CD4-positive, alpha-beta T cell (primary cell): Measurements from ENCODE around the gene FKBP9. TPM values are rescaled to one million over a fixed set of nuclear protein-coding genes. Genes with fewer than 3 reads are reported as not detected.
"Not testable (repeated sequence)": the region's sequence is repeated elsewhere in the genome, so short reads cannot be mapped to it uniquely, and the experiment has no call there.

Experiments
- ATAC-seq: fragments of 200-7000 bp; cut with Tn5 transposase; one replicate; pipeline ENCODE4 v1.10.0; 2022; ENCODE audit warnings: mild to moderate bottlenecking; ENCODE audit not compliant: poor library complexity
- CTCF ChIA-PET: fragments of 350-600 bp; sonication (Branson Sonifier 250); formaldehyde crosslinking; loops from one replicate; lab custom pipeline; 2021; ENCODE audit warnings: antibody characterized with exemption, inconsistent platforms; lab: Charles Lee
- POLR2A ChIA-PET: fragments of 350-600 bp; sonication (Branson Sonifier 250); formaldehyde crosslinking; loops from one replicate; lab custom pipeline; 2021; ENCODE audit warnings: antibody characterized with exemption, inconsistent platforms; lab: Charles Lee
- DNase-seq, 14 experiments: peaks; one replicate each; pipeline ENCODE4 v3.0.0-alpha.2; 2013 to 2020; ENCODE audit warnings: mixed read lengths in 2 of 14
- H3K27ac ChIP-seq, 2 donors: one replicate each; pipeline versions ENCODE4 v1.5.1 to v1.7.0; 2013; ENCODE audit warnings: low read length in 2 of 2, low read depth in 1 of 2, mild to moderate bottlenecking in 1 of 2
- H3K27me3 ChIP-seq, 2 experiments: 1 replicate in 1 of 2; 2 replicates in 1 of 2; pipeline versions ENCODE4 v1.6.1 to v1.7.0; 2013; ENCODE audit warnings: low read length in 2 of 2, control low read depth in 1 of 2, mild to moderate bottlenecking in 1 of 2, moderate library complexity in 1 of 2; ENCODE audit not compliant: insufficient read depth in 2 of 2, control insufficient read depth in 1 of 2
- H3K36me3 ChIP-seq: one replicate; pipeline ENCODE4 v1.6.1; 2013; ENCODE audit warnings: low read length, control low read depth; ENCODE audit not compliant: insufficient read depth
- H3K4me1 ChIP-seq: one replicate; pipeline ENCODE4 v1.6.1; 2013; ENCODE audit warnings: low read length, control low read depth; ENCODE audit not compliant: insufficient read depth
- H3K4me3 ChIP-seq: one replicate; pipeline ENCODE4 v1.5.1; 2013; ENCODE audit warnings: mild to moderate bottlenecking, low read length, moderate library complexity
- H3K9me3 ChIP-seq, 2 experiments: 1 replicate in 1 of 2; 2 replicates in 1 of 2; pipeline versions ENCODE4 v1.6.1 to v1.7.0; 2013; ENCODE audit warnings: low read length in 2 of 2, mild to moderate bottlenecking in 2 of 2, control low read depth in 1 of 2, moderate library complexity in 1 of 2; ENCODE audit not compliant: control insufficient read depth in 1 of 2, insufficient read depth in 1 of 2
- H3K27ac Mint-ChIP-seq: one replicate; pipeline ENCODE4 v1.8.0; 2020; ENCODE audit warnings: mixed read lengths
- H3K27me3 Mint-ChIP-seq: one replicate; pipeline ENCODE4 v1.8.0; 2021; ENCODE audit warnings: mixed read lengths
- H3K36me3 Mint-ChIP-seq: one replicate; pipeline ENCODE4 v1.8.0; 2021; ENCODE audit warnings: low read depth, mixed read lengths
- H3K4me1 Mint-ChIP-seq: one replicate; pipeline ENCODE4 v1.8.0; 2021; ENCODE audit warnings: low read depth, mixed read lengths
- H3K4me3 Mint-ChIP-seq: one replicate; pipeline ENCODE4 v1.8.0; 2020; ENCODE audit warnings: mild to moderate bottlenecking, mixed read lengths
- H3K9me3 Mint-ChIP-seq: one replicate; pipeline ENCODE4 v1.8.0; 2020; ENCODE audit warnings: mixed read lengths
- intact Hi-C, 2 experiments: fragments of 100-400 bp; cut with DNase I in 1 of 2; cut with micrococcal nuclease in 1 of 2; formaldehyde crosslinking; loops; one replicate each; pipeline versions ENCODE4 v1.15.1 to v1.9.0; 2023 to 2025; cut with DNase I, micrococcal nuclease
- total RNA-seq, 174 experiments: library from RNA in 2 of 174; stranded (reverse) in 2 of 174; gene quantifications; one replicate each; pipeline ENCODE4 v1.2.3 and lab custom pipeline; 2021 to 2026
- TF ChIP-seq, protein P1 (sequence below): fragments of 200-600 bp; IDR thresholded peaks from one replicate; pipeline ENCODE4 v1.8.0; 2022; ENCODE audit warnings: antibody characterized with exemption, mild to moderate bottlenecking

FKBP9 gene
- total RNA-seq, 2 experiments from 2014 or later, result not detected

DNA sequence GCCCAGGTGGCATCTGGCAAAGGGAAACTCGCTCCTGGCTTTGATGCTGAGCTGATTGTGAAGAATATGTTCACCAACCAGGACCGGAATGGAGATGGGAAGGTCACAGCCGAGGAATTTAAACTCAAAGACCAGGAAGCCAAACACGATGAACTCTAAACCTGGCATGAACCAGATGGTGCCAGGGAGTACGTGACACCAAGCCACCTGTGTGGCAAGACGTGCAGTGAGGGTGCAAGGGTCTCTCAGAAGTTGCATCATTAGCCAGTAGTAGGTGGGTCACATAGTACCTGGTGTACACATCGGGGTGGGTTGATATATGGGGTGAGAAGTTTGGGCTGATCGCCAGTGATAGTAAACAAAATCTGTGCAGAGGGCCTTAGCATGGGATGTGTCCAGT, 48.0 kb downstream of the FKBP9 start:
- CTCF ChIA-PET, H3K4me1 Mint-ChIP-seq, POLR2A ChIA-PET, H3K27me3 ChIP-seq, H3K9me3 Mint-ChIP-seq, H3K36me3 ChIP-seq, ATAC-seq, H3K4me1 ChIP-seq, intact Hi-C loops, H3K4me3 Mint-ChIP-seq, DNase-seq, H3K27ac Mint-ChIP-seq, H3K27me3 Mint-ChIP-seq, H3K27ac ChIP-seq, H3K4me3 ChIP-seq, H3K36me3 Mint-ChIP-seq, H3K9me3 ChIP-seq: not testable (repeated sequence)

DNA sequence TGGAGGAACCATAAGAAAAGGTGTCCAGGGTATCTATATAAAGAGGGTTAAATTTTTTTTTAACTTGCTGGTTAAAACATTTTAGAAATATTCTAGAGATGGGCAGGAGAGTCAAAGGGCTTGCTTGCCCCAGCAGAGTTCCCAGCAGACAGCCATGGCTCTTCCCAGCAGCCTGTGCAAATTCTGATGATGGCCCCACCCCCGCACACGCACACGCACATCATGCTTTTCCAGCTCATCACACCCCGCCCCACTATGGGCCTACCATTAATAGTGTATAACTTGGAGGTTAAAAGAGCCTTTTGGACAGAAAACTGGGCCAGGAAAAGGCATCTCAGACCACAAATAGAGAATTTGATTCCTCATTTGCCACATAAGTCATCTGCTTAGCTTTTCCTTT, 48.5 kb downstream of the FKBP9 start:
- H3K36me3 ChIP-seq, POLR2A ChIA-PET, intact Hi-C loops, CTCF ChIA-PET, H3K36me3 Mint-ChIP-seq, H3K4me3 ChIP-seq, H3K9me3 ChIP-seq, H3K27me3 Mint-ChIP-seq, ATAC-seq, H3K27me3 ChIP-seq, H3K4me1 Mint-ChIP-seq, H3K4me1 ChIP-seq, H3K4me3 Mint-ChIP-seq, H3K27ac Mint-ChIP-seq, DNase-seq, H3K27ac ChIP-seq, H3K9me3 Mint-ChIP-seq: not testable (repeated sequence)

DNA sequence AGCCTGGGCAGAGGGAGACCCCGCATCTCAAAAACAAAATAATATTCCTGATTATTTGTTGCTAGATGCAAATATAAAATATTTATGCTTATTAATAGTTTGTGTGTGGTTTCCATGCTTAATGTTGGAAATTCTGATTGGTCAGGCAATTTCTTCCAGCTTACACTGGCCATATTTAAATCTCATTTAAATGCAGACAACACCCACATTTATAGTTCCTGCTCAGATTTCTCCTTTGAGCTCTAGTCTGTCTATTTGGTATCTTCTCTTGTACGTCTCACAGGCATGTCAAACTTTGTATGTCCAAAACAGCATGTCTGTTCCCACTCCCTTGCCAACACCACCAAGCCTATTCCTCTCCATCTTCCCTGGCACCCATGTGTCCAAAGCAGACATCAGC, 52.5 kb downstream of the FKBP9 start:
- TF ChIP-seq, protein P1, sequence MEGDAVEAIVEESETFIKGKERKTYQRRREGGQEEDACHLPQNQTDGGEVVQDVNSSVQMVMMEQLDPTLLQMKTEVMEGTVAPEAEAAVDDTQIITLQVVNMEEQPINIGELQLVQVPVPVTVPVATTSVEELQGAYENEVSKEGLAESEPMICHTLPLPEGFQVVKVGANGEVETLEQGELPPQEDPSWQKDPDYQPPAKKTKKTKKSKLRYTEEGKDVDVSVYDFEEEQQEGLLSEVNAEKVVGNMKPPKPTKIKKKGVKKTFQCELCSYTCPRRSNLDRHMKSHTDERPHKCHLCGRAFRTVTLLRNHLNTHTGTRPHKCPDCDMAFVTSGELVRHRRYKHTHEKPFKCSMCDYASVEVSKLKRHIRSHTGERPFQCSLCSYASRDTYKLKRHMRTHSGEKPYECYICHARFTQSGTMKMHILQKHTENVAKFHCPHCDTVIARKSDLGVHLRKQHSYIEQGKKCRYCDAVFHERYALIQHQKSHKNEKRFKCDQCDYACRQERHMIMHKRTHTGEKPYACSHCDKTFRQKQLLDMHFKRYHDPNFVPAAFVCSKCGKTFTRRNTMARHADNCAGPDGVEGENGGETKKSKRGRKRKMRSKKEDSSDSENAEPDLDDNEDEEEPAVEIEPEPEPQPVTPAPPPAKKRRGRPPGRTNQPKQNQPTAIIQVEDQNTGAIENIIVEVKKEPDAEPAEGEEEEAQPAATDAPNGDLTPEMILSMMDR, result no peak
- Histone ChIP-seq H3K4me1 (no peaks in the 10 kb centered on the region), H3K36me3 (peaks cover 27% of the 10 kb centered on the region), H3K27me3 (no peaks in the 10 kb centered on the region), H3K4me3 (no peak overlapping the region), H3K9me3 (no peaks in the 10 kb centered on the region), H3K27ac (no peak overlapping the region)
- POLR2A ChIA-PET, result no interaction called here
- no peak overlapping the region for H3K4me3 Mint-ChIP-seq
- no peaks in the 10 kb centered on the region for H3K9me3 Mint-ChIP-seq
- intact Hi-C loops, result no loop called here
- no peak overlapping the region for H3K27ac Mint-ChIP-seq
- CTCF ChIA-PET, result no interaction called here
- no peaks in the 10 kb centered on the region for H3K27me3 Mint-ChIP-seq
- H3K36me3 Mint-ChIP-seq, result peaks cover 39% of the 10 kb centered on the region
- no peak for ATAC-seq
- DNase-seq, result no peak
- no peaks in the 10 kb centered on the region for H3K4me1 Mint-ChIP-seq

DNA sequence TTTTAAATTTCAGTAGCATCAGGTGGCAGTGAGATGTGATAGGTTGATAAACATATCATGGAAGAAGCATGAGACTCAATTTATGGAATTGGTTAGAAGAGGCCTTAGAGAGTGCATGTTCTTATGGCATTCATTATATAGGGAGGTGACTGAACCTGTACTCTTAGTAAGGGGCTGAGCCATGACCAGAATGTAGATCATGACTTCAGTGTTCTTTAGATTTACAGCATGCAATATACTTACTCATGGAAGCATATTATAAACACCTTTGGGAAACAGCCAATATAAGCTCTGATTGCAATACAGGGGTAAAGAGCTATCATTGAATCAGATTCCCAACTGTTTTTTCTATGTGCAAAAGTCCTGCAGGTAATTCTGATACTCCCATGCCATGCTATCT, 55.1 kb downstream of the FKBP9 start:
- H3K9me3 ChIP-seq, result no peaks in the 10 kb centered on the region
- Mint-ChIP-seq H3K4me1 (no peaks in the 10 kb centered on the region), H3K4me3 (no peak overlapping the region), H3K36me3 (peaks cover 62% of the 10 kb centered on the region), H3K9me3 (no peaks in the 10 kb centered on the region), H3K27ac (no peak overlapping the region), H3K27me3 (no peaks in the 10 kb centered on the region)
- H3K27ac ChIP-seq, result no peak overlapping the region
- DNase-seq (no peak), ATAC-seq (no peak)
- no peaks in the 10 kb centered on the region for H3K27me3 ChIP-seq
- peaks cover 50% of the 10 kb centered on the region for H3K36me3 ChIP-seq
- H3K4me1 ChIP-seq, result no peaks in the 10 kb centered on the region
- POLR2A ChIA-PET, result no interaction called here
- no peak overlapping the region for H3K4me3 ChIP-seq
- TF ChIP-seq, protein P1, result no peak
- CTCF ChIA-PET, result no interaction called here
- intact Hi-C loops, result no loop called here
